Adrenal gland (tissue), 5 donors: ENCODE measurements around the gene SEMA4B.

Source experiments
- POLR2A ChIP-seq, 2 donors: fragments of 450-650 bp; IDR thresholded peaks; one replicate each; pipeline ENCODE4 v1.6.1; 2017; ENCODE audit warnings: antibody characterized with exemption in 2 of 2, mild to moderate bottlenecking in 2 of 2, moderate library complexity in 1 of 2
- TF ChIP-seq, protein P1 (sequence below), 6 experiments: fragments of 450-650 bp in 4 of 6; fragments of 200-600 bp in 2 of 6; sonication (generic) in 1 of 6; IDR thresholded peaks; 1 replicate in 5 of 6; 2 replicates in 1 of 6; pipeline versions ENCODE4 v1.5.1 to v1.8.0; 2016 to 2021; ENCODE audit warnings: antibody characterized with exemption in 6 of 6, mild to moderate bottlenecking in 2 of 6, moderate library complexity in 1 of 6
- donor health status: DM: no; HTN: no; CAD: no.

GRCh38 chr15:90241343-90242192, 40.4 kb downstream of the SEMA4B start:
- TF ChIP-seq, protein P1, sequence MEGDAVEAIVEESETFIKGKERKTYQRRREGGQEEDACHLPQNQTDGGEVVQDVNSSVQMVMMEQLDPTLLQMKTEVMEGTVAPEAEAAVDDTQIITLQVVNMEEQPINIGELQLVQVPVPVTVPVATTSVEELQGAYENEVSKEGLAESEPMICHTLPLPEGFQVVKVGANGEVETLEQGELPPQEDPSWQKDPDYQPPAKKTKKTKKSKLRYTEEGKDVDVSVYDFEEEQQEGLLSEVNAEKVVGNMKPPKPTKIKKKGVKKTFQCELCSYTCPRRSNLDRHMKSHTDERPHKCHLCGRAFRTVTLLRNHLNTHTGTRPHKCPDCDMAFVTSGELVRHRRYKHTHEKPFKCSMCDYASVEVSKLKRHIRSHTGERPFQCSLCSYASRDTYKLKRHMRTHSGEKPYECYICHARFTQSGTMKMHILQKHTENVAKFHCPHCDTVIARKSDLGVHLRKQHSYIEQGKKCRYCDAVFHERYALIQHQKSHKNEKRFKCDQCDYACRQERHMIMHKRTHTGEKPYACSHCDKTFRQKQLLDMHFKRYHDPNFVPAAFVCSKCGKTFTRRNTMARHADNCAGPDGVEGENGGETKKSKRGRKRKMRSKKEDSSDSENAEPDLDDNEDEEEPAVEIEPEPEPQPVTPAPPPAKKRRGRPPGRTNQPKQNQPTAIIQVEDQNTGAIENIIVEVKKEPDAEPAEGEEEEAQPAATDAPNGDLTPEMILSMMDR (IDR thresholded peaks at IDR 0.05): no peak
- TF ChIP-seq POLR2A (IDR thresholded peaks at IDR 0.05): peak in 1 of 2 donors; percentile 19
